Measurements from ENCODE around the gene CCDC14.
"Not testable (repeated sequence)": the region's sequence is repeated elsewhere in the genome, so short reads cannot be mapped to it uniquely, and the experiment has no call there.

GRCh38 chr3:123979525-123980501 lies 18.8 kb upstream of the CCDC14 start:
- not testable (repeated sequence) for TF ChIP-seq EZH2 (IDR thresholded peaks at IDR 0.05; ENCODE audit: low read depth)
- TF ChIP-seq CTCF (conservative IDR thresholded peaks at IDR 0.05): peak; percentile 79

Data from PC-9 (cell line).